Measurements from ENCODE around the gene FASTK. TPM values are rescaled to one million over a fixed set of nuclear protein-coding genes. Genes with fewer than 3 reads are reported as not detected.

FASTK gene
- total and polyA plus RNA-seq, 2 donors, result 42.4 to 87.8 TPM

DNA sequence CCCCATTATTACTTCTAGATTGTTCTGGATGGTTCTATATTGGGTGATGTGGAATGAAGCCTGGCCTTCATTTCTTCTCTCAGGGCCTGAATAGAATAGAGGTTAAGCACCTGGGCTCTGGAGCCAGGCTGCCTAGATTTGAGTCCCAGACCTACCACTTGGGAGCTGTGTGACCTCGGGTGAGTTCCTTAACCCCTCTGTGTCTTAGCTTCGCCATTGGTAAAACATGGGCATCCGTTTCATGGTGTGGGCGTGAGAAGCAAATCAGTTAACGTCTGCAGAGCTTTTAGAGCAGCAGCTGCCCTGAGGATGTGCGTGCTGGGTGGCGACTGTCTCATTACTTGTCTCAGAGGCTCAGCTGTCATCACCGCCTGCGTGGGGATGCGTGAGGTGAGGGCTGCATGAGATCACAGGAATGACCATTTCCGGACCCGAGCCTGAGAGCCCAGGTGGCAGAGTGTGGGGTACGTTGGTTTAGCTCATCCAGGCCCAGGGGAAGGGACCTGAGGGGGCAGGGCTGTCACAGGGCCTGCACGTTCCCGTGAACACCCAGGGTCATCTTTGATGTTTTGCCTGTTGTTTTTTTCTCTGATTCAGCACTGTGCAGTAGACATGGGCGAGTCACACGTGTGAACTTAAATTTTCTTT is 15.3 kb upstream of the FASTK start:
- Histone ChIP-seq H3K27ac (ENCODE audit: low read depth) (no peak overlapping the region), H3K4me1 (ENCODE audit: insufficient read depth) (no peaks in the 10 kb centered on the region), H3K36me3 (ENCODE audit: insufficient read depth) (no peaks in the 10 kb centered on the region), H3K4me3 (ENCODE audit: low read depth, low read length) (no peak overlapping the region)
- DNase-seq (ENCODE audit: extremely low spot score), result no peak
- WGBS, result 84% methylated on average over 17 of the region's 17 CpGs

- WGBS, result 67% methylated on average over 10 of the region's 10 CpGs
Measured at GRCh38 chr7:151095123-151095797, 14.7 kb upstream of the FASTK start.

GRCh38 chr7:151094675-151095074 is 14.1 kb upstream of the FASTK start:
- no peak for DNase-seq (ENCODE audit: extremely low spot score)
- WGBS, result 85% methylated on average over 5 of the region's 5 CpGs
- H3K4me1 ChIP-seq (ENCODE audit: insufficient read depth), result no peaks in the 10 kb centered on the region
- no peaks in the 10 kb centered on the region for H3K36me3 ChIP-seq (ENCODE audit: insufficient read depth)
- H3K27ac ChIP-seq (ENCODE audit: low read depth), result no peak overlapping the region
- no peak overlapping the region for H3K4me3 ChIP-seq (ENCODE audit: low read depth, low read length)

More at GRCh38 chr7:151095123-151095797, 14.7 kb upstream of the FASTK start:
- H3K4me1 ChIP-seq (ENCODE audit: insufficient read depth), result no peaks in the 10 kb centered on the region
- DNase-seq (ENCODE audit: extremely low spot score), result no peak
- no peak overlapping the region for H3K27ac ChIP-seq (ENCODE audit: low read depth)
- no peak overlapping the region for H3K4me3 ChIP-seq (ENCODE audit: low read depth, low read length)
- no peaks in the 10 kb centered on the region for H3K36me3 ChIP-seq (ENCODE audit: insufficient read depth)

DNA sequence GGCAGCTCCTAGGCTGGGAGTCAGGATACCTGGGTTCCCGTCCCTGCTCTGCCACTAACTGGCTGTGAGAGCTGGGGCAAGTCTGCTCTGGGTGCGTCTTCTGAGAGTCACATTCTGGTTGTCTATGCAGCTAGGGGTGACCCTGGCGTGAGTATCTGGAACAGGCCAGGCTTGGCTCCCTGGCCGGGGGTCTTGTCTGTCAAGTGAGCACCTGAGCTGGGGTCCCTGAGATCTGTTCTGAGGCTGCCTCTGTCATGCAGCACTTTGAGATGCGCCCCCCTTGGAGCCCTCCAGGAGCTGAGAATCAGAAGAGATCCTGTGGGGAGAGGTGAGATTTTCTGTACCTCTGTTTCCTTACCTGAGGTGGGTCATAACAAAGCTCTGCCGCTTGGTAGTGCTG is 13.1 kb upstream of the FASTK start:
- Histone ChIP-seq H3K36me3 (ENCODE audit: insufficient read depth) (no peaks in the 10 kb centered on the region), H3K4me1 (ENCODE audit: insufficient read depth) (no peaks in the 10 kb centered on the region), H3K27ac (ENCODE audit: low read depth) (no peak overlapping the region), H3K4me3 (ENCODE audit: low read depth, low read length) (no peak overlapping the region)
- 94% methylated on average over 6 of the region's 6 CpGs for WGBS
- no peak for DNase-seq (ENCODE audit: extremely low spot score)

DNA sequence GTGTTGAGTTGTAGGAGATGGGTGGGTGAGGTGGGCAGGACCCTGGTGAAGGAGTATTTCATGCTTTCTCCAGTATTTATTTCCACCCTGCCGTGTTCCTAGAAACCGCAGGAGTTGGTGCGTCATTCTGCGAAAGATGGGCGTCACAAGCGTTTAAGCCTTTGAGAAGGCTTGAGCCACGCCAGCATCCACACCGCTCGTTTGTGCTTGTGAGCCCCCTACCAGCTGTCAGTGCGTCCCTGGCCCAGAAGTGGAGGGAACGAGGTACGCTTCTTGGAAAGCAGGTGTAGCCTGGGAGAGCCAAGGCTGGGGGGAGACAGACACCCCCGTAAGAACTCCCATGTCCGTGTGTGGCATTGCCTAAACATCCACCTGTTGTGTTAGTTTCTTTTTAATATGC is 11.4 kb upstream of the FASTK start:
- 88% methylated on average over 14 of the region's 14 CpGs for WGBS
- H3K4me1 ChIP-seq (ENCODE audit: insufficient read depth), result no peaks in the 10 kb centered on the region
- no peak overlapping the region for H3K27ac ChIP-seq (ENCODE audit: low read depth)
- H3K4me3 ChIP-seq (ENCODE audit: low read depth, low read length), result no peak overlapping the region
- DNase-seq (ENCODE audit: extremely low spot score), result no peak
- H3K36me3 ChIP-seq (ENCODE audit: insufficient read depth), result no peaks in the 10 kb centered on the region

- no peaks in the 10 kb centered on the region for H3K4me1 ChIP-seq (ENCODE audit: insufficient read depth)
- WGBS, result 59% methylated on average over 6 of the region's 6 CpGs
- no peak overlapping the region for H3K27ac ChIP-seq (ENCODE audit: low read depth)
- no peaks in the 10 kb centered on the region for H3K36me3 ChIP-seq (ENCODE audit: insufficient read depth)
- no peak for DNase-seq (ENCODE audit: extremely low spot score)
- no peak overlapping the region for H3K4me3 ChIP-seq (ENCODE audit: low read depth, low read length)
Measured at GRCh38 chr7:151091431-151091830, 10.8 kb upstream of the FASTK start.

DNA sequence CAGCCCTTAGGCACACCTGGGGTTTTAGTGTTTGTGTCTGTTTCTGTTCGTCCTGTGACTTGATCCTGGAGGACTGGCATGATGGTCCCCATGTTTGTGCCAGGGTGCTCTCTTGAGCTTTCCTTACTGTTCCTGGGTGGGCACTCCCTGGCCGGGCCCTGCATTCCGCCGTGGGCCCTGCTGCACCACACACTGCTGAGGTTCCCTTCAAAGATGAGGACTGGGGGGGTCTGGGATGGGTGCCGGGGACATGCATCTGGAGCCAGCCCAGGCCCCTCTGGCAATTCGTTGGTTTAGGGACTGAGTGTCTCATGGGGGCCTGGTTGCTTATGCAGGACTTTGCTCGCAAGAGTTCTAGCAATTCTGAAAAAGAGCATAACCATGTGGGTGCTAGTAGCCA is 10.4 kb upstream of the FASTK start:
- Histone ChIP-seq H3K36me3 (ENCODE audit: insufficient read depth) (no peaks in the 10 kb centered on the region), H3K4me3 (ENCODE audit: low read depth, low read length) (no peak overlapping the region), H3K4me1 (ENCODE audit: insufficient read depth) (no peaks in the 10 kb centered on the region), H3K27ac (ENCODE audit: low read depth) (no peak overlapping the region)
- 86% methylated on average over 7 of the region's 7 CpGs for WGBS
- DNase-seq (ENCODE audit: extremely low spot score), result no peak

- H3K27ac ChIP-seq (ENCODE audit: low read depth), result peak overlapping the region; percentile 65
- WGBS, result 61% methylated on average over 22 of the region's 22 CpGs
- H3K4me3 ChIP-seq (ENCODE audit: low read depth, low read length), result no peak overlapping the region
- H3K36me3 ChIP-seq (ENCODE audit: insufficient read depth), result no peaks in the 10 kb centered on the region
- no peaks in the 10 kb centered on the region for H3K4me1 ChIP-seq (ENCODE audit: insufficient read depth)
- no peak for DNase-seq (ENCODE audit: extremely low spot score)
Measured at GRCh38 chr7:151089893-151090730, 9.5 kb upstream of the FASTK start.

DNA sequence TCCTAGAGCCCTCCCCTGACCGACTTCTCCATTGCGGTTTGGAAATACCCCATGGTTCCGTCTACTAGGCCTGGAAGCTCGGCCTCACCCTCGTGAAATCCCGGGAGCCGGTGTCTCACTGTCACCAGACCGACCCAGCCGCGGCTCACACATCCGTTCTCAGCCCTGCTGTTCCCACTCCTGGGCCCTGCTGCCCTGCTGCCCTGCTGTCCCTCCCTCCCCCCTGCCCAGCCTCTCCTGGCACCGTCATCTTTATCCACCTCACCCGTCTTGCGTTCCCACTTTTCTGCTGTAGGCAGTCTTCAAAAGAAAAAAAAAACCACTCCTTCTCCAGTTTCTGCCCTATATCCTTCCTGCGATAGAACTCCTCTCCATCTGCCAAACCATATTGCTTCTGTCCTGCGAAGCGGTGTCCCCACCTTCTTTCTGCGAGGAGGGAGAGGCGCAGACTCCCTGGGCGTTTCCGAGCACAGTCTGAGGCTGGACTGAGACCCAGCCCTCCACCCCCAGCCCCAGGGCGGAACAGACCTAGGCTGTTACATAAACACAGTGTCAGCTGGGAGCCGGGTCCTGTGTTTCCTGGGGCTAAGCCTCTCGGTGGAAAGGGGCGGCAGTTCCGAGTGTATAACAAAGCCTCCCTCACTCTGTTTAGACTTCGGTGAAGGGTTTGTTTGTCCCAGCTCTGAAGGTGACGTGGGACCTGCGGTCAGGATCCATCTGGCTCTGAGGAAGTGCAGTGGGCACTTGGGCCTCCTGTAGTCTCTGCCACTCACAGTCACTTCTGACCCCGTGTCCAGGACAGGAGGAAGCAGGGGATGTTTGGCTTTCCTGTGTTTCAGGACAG is 8.5 kb upstream of the FASTK start:
- DNase-seq (ENCODE audit: extremely low spot score), result peak; percentile 36
- H3K36me3 ChIP-seq (ENCODE audit: insufficient read depth), result no peaks in the 10 kb centered on the region
- peak overlapping the region; percentile 65 for H3K27ac ChIP-seq (ENCODE audit: low read depth)
- 16% methylated on average over 30 of the region's 30 CpGs for WGBS
- H3K4me3 ChIP-seq (ENCODE audit: low read depth, low read length), result peak overlapping the region; percentile 5
- H3K4me1 ChIP-seq (ENCODE audit: insufficient read depth), result no peaks in the 10 kb centered on the region

DNA sequence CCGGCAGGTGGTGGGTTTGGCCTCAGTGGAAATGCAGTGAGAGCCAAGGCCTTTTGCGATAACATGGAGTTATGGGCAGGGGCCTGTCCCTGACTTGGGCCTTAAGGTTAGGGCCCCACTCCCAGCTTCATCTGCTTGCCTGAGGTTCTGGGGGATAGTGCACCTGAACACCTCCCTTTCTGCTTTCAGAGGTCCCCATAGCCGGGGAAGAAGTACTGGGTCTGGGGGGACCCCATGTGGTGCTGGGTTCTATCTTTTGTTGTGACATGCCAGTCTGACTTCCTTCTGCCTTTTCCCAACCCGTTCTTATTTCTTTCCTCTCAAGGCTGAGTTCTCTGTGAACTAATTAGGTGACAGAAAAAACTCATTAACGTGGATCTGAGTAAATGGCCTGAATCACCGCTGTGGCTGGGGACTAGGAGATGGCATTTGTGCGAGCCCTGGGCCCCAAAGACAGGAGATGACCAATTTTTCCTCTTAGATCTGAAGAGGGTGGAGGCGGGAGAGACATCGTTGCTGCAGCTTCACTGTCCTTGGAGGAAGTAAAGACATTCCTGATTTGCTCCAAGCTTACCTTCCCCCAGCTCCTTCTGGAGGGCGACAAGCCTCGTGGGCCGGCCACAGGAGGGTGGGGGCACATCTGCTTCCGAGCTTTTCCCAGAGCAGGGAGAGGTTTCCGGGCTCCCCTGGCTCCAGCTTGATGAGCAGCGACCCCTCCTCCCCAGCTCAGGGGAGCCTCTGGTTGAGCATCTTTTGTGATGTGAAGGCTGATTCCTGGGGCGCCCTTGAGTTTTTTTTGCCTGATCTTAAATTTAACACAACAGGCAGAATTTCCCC is 7.6 kb upstream of the FASTK start:
- Histone ChIP-seq H3K27ac (ENCODE audit: low read depth) (peak overlapping the region; percentile 65), H3K4me3 (ENCODE audit: low read depth, low read length) (peak overlapping the region; percentile 79), H3K4me1 (ENCODE audit: insufficient read depth) (no peaks in the 10 kb centered on the region), H3K36me3 (ENCODE audit: insufficient read depth) (no peaks in the 10 kb centered on the region)
- DNase-seq (ENCODE audit: extremely low spot score), result no peak
- WGBS, result 35% methylated on average over 16 of the region's 16 CpGs

DNA sequence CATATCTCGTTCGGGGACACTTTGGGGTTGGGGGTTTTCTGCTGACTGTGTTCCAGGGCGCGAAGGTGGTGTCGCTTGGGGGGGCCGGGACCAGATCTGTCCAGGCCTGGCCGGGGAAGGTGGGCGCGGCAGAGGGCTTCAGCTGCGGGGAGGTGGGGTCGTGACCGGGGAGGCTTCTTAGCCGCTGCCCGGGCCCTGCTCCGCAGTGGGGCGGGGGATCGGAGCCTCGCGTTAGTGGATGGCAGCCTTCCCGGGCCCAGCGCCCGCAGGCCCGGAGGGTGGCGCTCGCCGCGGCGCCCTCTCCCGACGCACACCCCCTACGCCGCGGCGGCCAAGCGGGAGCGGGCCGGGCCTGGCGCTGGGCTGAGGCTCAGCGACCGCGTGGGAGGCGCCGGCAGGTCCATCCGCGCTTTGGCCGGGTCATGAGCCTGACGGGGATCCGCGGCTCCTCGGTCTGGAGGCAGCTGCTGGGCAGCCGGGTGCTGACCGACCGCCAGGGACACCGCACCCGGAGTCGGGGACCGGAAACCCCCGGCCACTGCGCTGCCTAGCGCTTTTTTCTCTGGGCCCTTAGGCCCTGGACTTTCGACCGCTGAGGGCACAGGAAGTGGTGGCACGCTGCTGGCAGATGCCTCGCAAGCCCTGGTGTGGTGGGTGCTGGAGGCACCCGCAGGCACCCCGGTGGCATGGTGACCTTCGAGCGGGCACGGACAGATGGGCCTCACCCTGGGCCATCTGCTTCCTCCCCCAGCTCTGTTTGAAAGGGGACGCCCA is 6.8 kb upstream of the FASTK start:
- 2% methylated on average over 69 of the region's 70 CpGs for WGBS
- no peak for DNase-seq (ENCODE audit: extremely low spot score)
- Histone ChIP-seq H3K4me1 (ENCODE audit: insufficient read depth) (no peaks in the 10 kb centered on the region), H3K4me3 (ENCODE audit: low read depth, low read length) (peak overlapping the region; percentile 79), H3K27ac (ENCODE audit: low read depth) (peak overlapping the region; percentile 65), H3K36me3 (ENCODE audit: insufficient read depth) (no peaks in the 10 kb centered on the region)

DNA sequence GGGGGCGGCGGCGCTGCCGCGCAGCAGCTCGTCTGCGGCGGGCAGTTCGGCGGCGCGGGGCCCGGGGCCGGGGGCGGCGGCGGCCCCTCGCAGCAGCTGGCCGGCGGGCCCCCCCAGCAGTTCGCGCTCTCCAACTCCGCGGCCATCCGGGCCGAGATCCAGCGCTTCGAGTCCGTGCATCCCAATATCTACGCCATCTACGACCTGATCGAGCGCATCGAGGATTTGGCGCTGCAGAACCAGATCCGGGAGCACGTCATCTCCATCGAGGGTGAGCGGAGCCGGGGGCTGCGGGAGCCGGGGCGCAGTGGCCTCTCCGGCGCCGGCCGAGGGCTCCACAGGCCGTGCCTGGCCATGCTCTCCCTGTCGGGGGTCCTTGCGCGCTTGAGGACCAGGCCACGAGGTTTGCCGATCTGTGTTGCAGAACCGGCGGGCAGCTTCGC is 6.2 kb upstream of the FASTK start:
- Histone ChIP-seq H3K4me1 (ENCODE audit: insufficient read depth) (no peaks in the 10 kb centered on the region), H3K36me3 (ENCODE audit: insufficient read depth) (no peaks in the 10 kb centered on the region), H3K27ac (ENCODE audit: low read depth) (peak overlapping the region; percentile 51), H3K4me3 (ENCODE audit: low read depth, low read length) (peak overlapping the region; percentile 79)
- no peak for DNase-seq (ENCODE audit: extremely low spot score)
- WGBS, result under 1% methylated on average over 51 of the region's 56 CpGs
